SU-DHL-6 (cell line): ENCODE measurements around the gene FHOD1.

Experiments used
- H2AFZ ChIP-seq: fragments of 200-600 bp; sonication (generic); 2 replicates; pipeline ENCODE4 v1.6.1; 2014; ENCODE audit warnings: low read depth, mild to moderate bottlenecking, moderate library complexity, mixed read lengths, antibody characterized with exemption, low read length; ENCODE audit not compliant: severe bottlenecking
- H3F3A ChIP-seq: fragments of 200-600 bp; shearing (Covaris generic); 2 replicates; pipeline ENCODE4 v1.6.0; 2016; ENCODE audit warnings: antibody characterized with exemption, mild to moderate bottlenecking; ENCODE audit not compliant: insufficient read depth
- H3K27ac ChIP-seq: fragments of 200-600 bp; sonication (generic); 2 replicates; pipeline ENCODE4 v1.5.1; 2016; ENCODE audit warnings: low read depth, mild to moderate bottlenecking, low read length, moderate library complexity, mixed read lengths
- H3K27me3 ChIP-seq: fragments of 200-600 bp; sonication (generic), shearing (Covaris generic); 2 replicates; pipeline ENCODE4 v1.6.0; 2014; ENCODE audit warnings: mild to moderate bottlenecking, low read length
- H3K36me3 ChIP-seq: fragments of 200-600 bp; sonication (generic); 2 replicates; pipeline ENCODE4 v1.6.1; 2014; ENCODE audit warnings: mild to moderate bottlenecking, low read length, mixed read lengths
- H3K4me2 ChIP-seq: fragments of 300-600, 200-600 bp; shearing (Covaris generic), sonication (generic); 2 replicates; pipeline ENCODE4 v1.6.0; 2014; ENCODE audit warnings: low read length, low read depth, mild to moderate bottlenecking; ENCODE audit not compliant: poor library complexity, severe bottlenecking
- H3K4me3 ChIP-seq: fragments of 200-600 bp; sonication (generic); 2 replicates; pipeline ENCODE4 v1.5.1; 2014; ENCODE audit warnings: antibody characterized with exemption, low read length, mild to moderate bottlenecking, mixed read lengths; ENCODE audit not compliant: insufficient read depth, poor library complexity, severe bottlenecking
- H3K79me2 ChIP-seq: fragments of 200-600 bp; sonication (generic); 2 replicates; pipeline ENCODE4 v1.6.1; 2014; ENCODE audit warnings: mild to moderate bottlenecking, low read length, moderate library complexity; ENCODE audit not compliant: insufficient read depth
- H3K9ac ChIP-seq: fragments of 200-600 bp; sonication (generic); 2 replicates; pipeline ENCODE4 v1.7.0; 2014; ENCODE audit warnings: mild to moderate bottlenecking, low read length
- H3K9me2 ChIP-seq: fragments of 200-600 bp; sonication (generic); replicated peaks from 2 replicates; pipeline ENCODE4 v1.6.1; 2014; ENCODE audit warnings: low read length; ENCODE audit not compliant: insufficient read depth
- H3K9me3 ChIP-seq: fragments of 200-600 bp; sonication (generic); 2 replicates; pipeline ENCODE4 v1.6.1; 2014; ENCODE audit warnings: low read length, mixed read lengths; ENCODE audit not compliant: insufficient read depth
- H4K20me1 ChIP-seq: fragments of 200-600 bp; sonication (generic); 2 replicates; pipeline ENCODE4 v1.6.1; 2014; ENCODE audit warnings: low read depth, mild to moderate bottlenecking, antibody characterized with exemption, low read length, moderate library complexity, mixed read lengths
- CTCF ChIP-seq: fragments of 200-600 bp; sonication (generic); IDR thresholded peaks from one replicate; pipeline ENCODE4 v1.5.1; 2017; ENCODE audit warnings: antibody characterized with exemption, mild to moderate bottlenecking, low read length, moderate library complexity; ENCODE audit not compliant: insufficient read depth, poor library complexity, severe bottlenecking
- EZH2phosphoT487 ChIP-seq: fragments of 200-600 bp; sonication (generic), shearing (Covaris generic); conservative IDR thresholded peaks from 2 replicates; pipeline ENCODE4 v1.6.1; 2018; ENCODE audit warnings: mild to moderate bottlenecking, antibody characterized with exemption, low read length, moderate library complexity, mixed read lengths

The FHOD1 gene

GRCh38 chr16:67249178-67250044 lies 2.1 kb upstream of the FHOD1 start:
- TF ChIP-seq EZH2phosphoT487 (no peak), CTCF (no peak)
- H3K9me2 ChIP-seq = no peaks in the 10 kb centered on the region
- H3K4me3 ChIP-seq = no peak overlapping the region
- no peak overlapping the region for H2AFZ ChIP-seq
- H3K79me2 ChIP-seq = no peaks in the 10 kb centered on the region
- no peaks in the 10 kb centered on the region for H3K9me3 ChIP-seq
- no peak overlapping the region for H3K9ac ChIP-seq
- peak overlapping the region; percentile 77 for H3K4me2 ChIP-seq
- no peaks in the 10 kb centered on the region for H3F3A ChIP-seq
- no peaks in the 10 kb centered on the region for H3K27me3 ChIP-seq
- no peak overlapping the region for H3K27ac ChIP-seq
- H3K36me3 ChIP-seq = no peaks in the 10 kb centered on the region
- H4K20me1 ChIP-seq = no peaks in the 10 kb centered on the region

GRCh38 chr16:67248401-67249177 lies 1.3 kb upstream of the FHOD1 start, which contains the start of gene SLC9A5:
TSS of gene SLC9A5 (plus strand) at chr16:67248979. CDS start at chr16:67249015, 36 bp downstream.
- Histone ChIP-seq H3K27ac (no peak within 1 kb of the TSS), H3K9ac (peak within 1 kb of the TSS; percentile 62), H3K9me3 (no peaks in the 10 kb centered on the region), H3K4me3 (peak within 1 kb of the TSS; percentile 50), H3K9me2 (no peaks in the 10 kb centered on the region), H3K27me3 (no peaks in the 10 kb centered on the region), H3F3A (no peaks in the 10 kb centered on the region), H3K4me2 (peak within 1 kb of the TSS; percentile 77), H3K79me2 (no peaks in the 10 kb centered on the region), H2AFZ (peak within 1 kb of the TSS; percentile 65), H4K20me1 (no peaks in the 10 kb centered on the region), H3K36me3 (no peaks in the 10 kb centered on the region)
- TF ChIP-seq CTCF (no peak), EZH2phosphoT487 (no peak)

GRCh38 chr16:67248073-67248400 lies 756 bp upstream of the FHOD1 start:
- H3K27ac ChIP-seq = no peak overlapping the region
- peak overlapping the region; percentile 77 for H3K4me2 ChIP-seq
- H2AFZ ChIP-seq = peak overlapping the region; percentile 65
- H3K9me3 ChIP-seq = no peaks in the 10 kb centered on the region
- TF ChIP-seq CTCF (no peak), EZH2phosphoT487 (no peak)
- H3K9me2 ChIP-seq = no peaks in the 10 kb centered on the region
- no peaks in the 10 kb centered on the region for H3K36me3 ChIP-seq
- H4K20me1 ChIP-seq = no peaks in the 10 kb centered on the region
- no peaks in the 10 kb centered on the region for H3F3A ChIP-seq
- no peaks in the 10 kb centered on the region for H3K27me3 ChIP-seq
- H3K9ac ChIP-seq = peak overlapping the region; percentile 62
- no peaks in the 10 kb centered on the region for H3K79me2 ChIP-seq
- peak overlapping the region; percentile 50 for H3K4me3 ChIP-seq
